Coronary artery (tissue), 2 donors: Measurements from ENCODE around the gene ABCB1.
A peak's percentile ranks its signal among the peaks of the same experiment; 100 is the strongest.
"Not testable (repeated sequence)": the region's sequence is repeated elsewhere in the genome, so short reads cannot be mapped to it uniquely, and the experiment has no call there.

Experiments used
- DNase-seq: peaks from one replicate; pipeline ENCODE4 v3.0.0-alpha.2; 2017; ENCODE audit warnings: low spot score
- H3K27ac ChIP-seq, 2 donors: fragments of 200-600 bp; sonication (generic); one replicate each; pipeline ENCODE4 v1.5.1; 2016 to 2019
- H3K4me3 ChIP-seq: fragments of 200-600 bp; sonication (generic); 2 replicates; pipeline ENCODE4 v1.5.1; 2016; ENCODE audit warnings: mild to moderate bottlenecking, moderate library complexity
- CTCF ChIP-seq: fragments of 200-600 bp; sonication (generic); IDR thresholded peaks from one replicate; pipeline ENCODE4 v1.5.1; 2019; ENCODE audit warnings: antibody characterized with exemption

The ABCB1 gene

GRCh38 chr7:87475359-87476178, 125.1 kb downstream of the ABCB1 start, which contains the start of gene ABCB4:
Gene ABCB4, minus strand, starts transcription at chr7:87475680. Its CDS starts 215 bp downstream, at chr7:87475465.
- H3K27ac ChIP-seq = no peak within 1 kb of the TSS
- DNase-seq = no peak
- peak within 1 kb of the TSS; percentile 75 for H3K4me3 ChIP-seq
- no peak for TF ChIP-seq CTCF

GRCh38 chr7:87474533-87475358, 125.9 kb downstream of the ABCB1 start:
- no peak for DNase-seq
- peak overlapping the region; percentile 75 for H3K4me3 ChIP-seq
- no peak for TF ChIP-seq CTCF
- H3K27ac ChIP-seq = no peak overlapping the region

- no peak for DNase-seq
- Histone ChIP-seq H3K27ac (no peak overlapping the region), H3K4me3 (no peak overlapping the region)
- TF ChIP-seq CTCF = no peak
These were observed 126.7 kb downstream of the ABCB1 start for GRCh38 chr7:87473986-87474385.

- DNase-seq = no peak
- Histone ChIP-seq H3K27ac (no peak overlapping the region), H3K4me3 (no peak overlapping the region)
- no peak for TF ChIP-seq CTCF
These were observed 127.5 kb downstream of the ABCB1 start for GRCh38 chr7:87473192-87473591.

GRCh38 chr7:87471473-87471872, 129.2 kb downstream of the ABCB1 start:
- TF ChIP-seq CTCF = no peak
- Histone ChIP-seq H3K27ac (no peak overlapping the region), H3K4me3 (no peak overlapping the region)
- no peak for DNase-seq

GRCh38 chr7:87469204-87469603, 131.5 kb downstream of the ABCB1 start:
- not testable (repeated sequence) for H3K4me3 ChIP-seq, DNase-seq, H3K27ac ChIP-seq

GRCh38 chr7:87465534-87465880, 135.2 kb downstream of the ABCB1 start:
- H3K4me3 ChIP-seq, H3K27ac ChIP-seq, DNase-seq: not testable (repeated sequence)

GRCh38 chr7:87464830-87465533, 135.7 kb downstream of the ABCB1 start:
- not testable (repeated sequence) for H3K4me3 ChIP-seq, DNase-seq, H3K27ac ChIP-seq
